Measurements from ENCODE around the gene AP4S1.
"Not testable (repeated sequence)": the region's sequence is repeated elsewhere in the genome, so short reads cannot be mapped to it uniquely, and the experiment has no call there.

Gene AP4S1

DNA sequence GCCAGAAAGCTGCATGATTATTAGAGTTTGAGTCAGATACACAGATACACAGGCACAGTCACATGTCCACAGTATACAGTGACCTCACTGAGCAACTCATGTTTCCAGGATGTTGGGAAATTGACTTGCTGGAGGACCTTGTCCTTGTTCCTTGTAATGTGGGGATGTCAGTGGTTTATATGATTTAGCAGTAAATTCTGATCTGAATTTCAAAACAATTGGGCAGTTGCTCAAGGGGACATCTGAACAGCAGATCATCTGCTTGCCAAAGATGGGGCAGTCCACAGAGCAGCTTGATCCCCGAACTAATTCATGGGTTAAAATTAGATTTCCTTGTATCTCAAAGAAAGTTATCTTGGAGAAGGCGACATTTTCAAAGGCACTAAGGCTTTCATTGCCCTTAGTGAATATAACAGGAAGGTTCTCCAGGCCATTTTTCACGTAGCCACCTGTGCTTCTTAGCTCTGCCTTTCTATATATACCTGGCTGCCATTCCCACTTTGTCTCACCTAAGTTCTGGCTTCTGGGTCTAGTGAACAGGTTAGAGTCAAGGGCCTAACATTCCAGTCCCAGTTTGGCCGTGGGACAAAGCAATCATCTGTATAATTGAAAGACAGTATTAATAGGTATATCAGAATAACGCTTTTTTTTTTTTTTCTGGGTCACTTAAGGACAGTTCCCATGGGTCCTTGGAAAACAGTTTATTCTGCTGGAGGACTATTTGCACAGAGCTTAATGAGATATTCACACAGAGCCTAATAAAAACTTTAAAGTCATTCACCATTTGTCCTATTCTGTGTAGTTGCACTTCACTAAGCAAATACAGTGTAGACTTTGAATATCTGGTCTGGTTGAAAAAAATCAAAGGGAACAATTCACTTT, 65.7 kb downstream of the AP4S1 start:
- DNase-seq: no peak

DNA sequence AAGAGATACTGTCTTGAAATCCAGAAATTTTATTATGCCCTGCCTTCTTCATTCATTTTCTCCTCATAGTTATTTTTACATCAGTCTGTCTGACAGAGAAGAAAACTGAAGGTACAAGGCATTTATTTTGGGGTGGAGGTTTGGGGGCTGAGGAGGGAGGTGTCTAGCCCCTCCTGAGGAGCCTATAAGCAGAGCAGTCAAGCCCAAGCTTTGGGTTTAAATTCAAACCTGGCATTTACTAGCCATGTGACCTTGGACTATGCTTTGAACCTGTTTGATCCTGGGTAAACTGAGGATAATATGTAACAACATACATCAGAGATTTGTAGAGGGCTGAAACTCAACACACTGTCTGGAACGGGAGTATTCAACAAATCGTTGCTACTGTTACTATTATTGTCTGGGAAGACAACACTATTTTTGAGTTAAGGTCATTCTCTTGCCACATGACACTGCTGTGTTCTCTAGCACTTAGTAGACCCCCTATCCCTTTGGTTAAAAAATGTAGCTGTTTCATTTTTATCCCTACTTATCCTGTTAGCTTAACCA, 66.8 kb downstream of the AP4S1 start:
- no peak for DNase-seq

DNA sequence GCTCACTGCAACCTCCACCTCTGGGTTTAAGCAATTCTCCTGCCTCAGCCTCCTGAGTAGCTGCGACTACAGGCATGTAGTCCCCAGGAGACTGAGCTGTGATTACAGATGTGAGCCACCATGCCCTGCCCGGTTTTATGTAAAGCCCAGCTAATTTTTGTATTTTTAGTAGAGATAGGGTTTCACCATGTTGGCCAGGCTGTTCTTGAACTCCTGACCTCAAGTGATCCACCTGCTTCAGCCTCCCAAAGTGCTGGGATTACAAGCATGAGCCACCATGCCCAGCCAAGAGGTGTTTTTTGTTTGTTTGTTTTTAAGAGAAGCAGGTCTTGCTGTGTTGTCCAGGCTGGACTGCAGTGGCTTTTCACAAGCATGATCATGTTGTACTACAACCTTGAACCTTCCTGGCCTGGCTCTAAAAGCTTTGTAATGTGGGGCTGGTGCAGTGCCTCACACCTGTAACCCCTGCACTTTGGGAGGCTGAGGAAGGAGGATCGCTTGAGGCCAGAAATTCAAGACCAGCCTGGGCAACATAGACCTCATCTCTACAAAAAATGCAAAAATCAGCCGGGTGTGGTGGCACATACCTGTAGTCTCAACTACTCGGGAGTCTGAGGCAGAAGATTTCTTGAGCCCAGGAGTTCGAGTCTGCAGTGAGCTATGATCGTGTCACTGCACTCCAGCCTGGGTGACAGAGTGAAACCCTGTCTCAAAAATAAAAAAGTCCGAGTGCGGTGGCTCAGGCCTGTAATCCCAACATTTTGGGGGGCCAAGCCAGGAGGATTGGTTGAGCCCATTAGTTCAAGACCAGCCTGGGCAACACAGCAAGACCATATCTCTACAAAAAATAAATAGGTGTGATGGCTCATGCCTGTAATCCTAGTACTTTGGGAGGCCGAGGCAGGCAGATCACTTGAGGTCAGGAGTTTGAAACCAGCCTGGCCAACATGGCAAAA, 68.7 kb downstream of the AP4S1 start:
- DNase-seq: not testable (repeated sequence)

GRCh38 chr14:31095817-31096216, 70.4 kb downstream of the AP4S1 start:
- not testable (repeated sequence) for DNase-seq

- DNase-seq: no peak
Measured at GRCh38 chr14:31096255-31096654, 70.8 kb downstream of the AP4S1 start.

- no peak for DNase-seq
Measured at GRCh38 chr14:31097081-31097480, 71.6 kb downstream of the AP4S1 start.

GRCh38 chr14:31106768-31107167, 81.3 kb downstream of the AP4S1 start:
- DNase-seq: no peak

- DNase-seq: no peak
Measured at GRCh38 chr14:31109257-31109656, 83.8 kb downstream of the AP4S1 start.

GRCh38 chr14:31110872-31111271, 85.4 kb downstream of the AP4S1 start:
- DNase-seq: no peak

DNA sequence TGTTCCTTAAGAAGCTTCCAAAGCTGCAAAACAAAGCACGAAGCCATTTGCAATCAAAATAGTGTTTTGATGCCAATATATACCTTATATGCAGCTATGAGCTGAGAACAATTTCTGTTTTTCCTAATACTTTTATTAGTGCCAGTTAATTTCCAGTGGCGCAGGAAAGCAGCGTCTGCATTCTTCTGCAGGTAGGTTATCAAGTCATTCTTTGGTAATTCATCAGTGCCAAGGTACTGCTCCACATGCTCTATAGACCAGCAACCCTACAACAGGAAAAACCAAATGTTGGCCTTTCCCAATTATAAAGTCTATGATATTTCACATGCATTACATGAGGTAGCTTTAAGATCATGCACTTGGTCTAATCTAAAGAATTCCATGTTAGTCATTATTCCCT, 88.3 kb downstream of the AP4S1 start:
- no peak for DNase-seq

DNA sequence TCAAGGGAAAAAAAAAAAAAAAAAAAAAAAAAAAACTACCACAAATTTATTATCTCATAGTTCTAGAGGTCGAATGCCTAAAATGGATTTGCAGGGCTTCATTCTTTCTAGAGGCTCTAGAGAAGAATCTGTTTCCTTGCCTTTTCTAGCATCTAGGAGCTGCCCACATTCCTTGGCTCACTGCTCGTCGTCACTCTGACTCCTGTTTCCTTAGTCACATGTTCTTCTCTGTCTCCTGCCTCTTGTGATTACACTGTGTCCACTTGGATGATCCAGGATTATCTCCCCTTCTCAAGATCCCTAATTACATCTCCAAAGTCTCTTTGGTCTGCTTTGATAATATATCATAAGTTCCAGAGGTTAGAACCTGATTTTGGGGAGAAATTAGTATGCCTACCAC, 93.4 kb downstream of the AP4S1 start:
- DNase-seq: no peak

- no peak for DNase-seq
Measured at GRCh38 chr14:31122098-31122611, 96.7 kb downstream of the AP4S1 start.

DNA sequence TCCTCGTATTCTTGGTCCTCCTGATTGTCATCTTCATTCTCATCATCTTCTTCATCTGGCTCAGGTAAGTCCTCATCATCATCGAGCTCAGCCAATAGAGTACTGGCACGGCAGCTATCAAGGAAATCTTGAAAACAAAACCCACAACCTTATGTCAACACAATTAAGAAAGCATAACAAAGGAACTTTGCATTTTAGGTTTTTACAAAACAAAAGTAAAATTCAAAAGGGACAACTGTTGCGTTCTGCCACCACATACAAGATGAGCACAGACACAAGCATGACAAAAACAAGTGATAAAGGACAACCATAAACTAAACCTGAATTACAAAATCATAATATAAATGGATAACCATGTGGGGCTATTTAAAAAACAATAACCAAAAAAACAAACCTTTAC, 97.5 kb downstream of the AP4S1 start:
- DNase-seq: no peak

GRCh38 chr14:31124197-31124596, 98.7 kb downstream of the AP4S1 start:
- DNase-seq: no peak

- no peak for DNase-seq
Measured at GRCh38 chr14:31125231-31125630, 99.8 kb downstream of the AP4S1 start.

GRCh38 chr14:31126680-31127079, 101.2 kb downstream of the AP4S1 start:
- DNase-seq: no peak

DNA sequence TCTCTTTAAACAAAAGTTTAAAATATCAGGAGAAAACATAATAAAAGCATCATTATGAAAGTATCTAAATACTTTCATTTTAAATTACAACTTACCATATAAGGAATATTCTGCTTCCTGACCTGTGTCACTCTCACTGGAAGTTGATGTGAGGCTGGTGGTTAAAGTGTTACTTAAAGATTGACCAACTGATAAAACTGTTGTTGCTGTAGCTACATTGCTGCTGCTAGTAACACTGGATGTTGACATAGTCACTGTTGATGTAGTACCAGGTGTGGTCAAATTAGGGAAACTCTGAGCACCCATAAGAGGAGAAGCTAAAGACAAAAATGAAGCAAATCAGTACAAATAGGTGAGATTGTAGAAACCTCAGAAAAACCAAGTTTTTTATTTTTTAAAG, 102.2 kb downstream of the AP4S1 start:
- no peak for DNase-seq

GRCh38 chr14:31128601-31129526, 103.4 kb downstream of the AP4S1 start:
- no peak for DNase-seq

DNA sequence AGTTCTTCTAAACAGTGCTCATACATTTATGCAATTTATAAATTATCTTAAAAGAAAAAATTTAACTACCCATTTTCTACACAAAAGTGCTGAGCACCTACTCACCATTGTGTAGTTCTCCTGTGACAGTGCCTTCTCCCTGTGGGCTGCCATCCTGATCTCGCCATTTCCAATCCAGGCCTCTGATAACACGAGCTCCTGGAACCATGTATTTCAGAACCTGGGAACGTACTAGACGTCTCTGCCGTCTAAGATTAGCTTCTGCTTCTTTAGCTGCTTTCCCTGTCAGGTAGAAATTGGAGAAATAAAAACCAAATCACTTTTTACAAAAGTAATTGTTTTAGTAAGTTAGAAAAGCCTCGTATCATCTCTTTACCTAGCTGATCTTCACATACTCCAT, 107.7 kb downstream of the AP4S1 start:
- no peak for DNase-seq

GRCh38 chr14:31137214-31137889, 111.9 kb downstream of the AP4S1 start:
- DNase-seq: no peak

DNA sequence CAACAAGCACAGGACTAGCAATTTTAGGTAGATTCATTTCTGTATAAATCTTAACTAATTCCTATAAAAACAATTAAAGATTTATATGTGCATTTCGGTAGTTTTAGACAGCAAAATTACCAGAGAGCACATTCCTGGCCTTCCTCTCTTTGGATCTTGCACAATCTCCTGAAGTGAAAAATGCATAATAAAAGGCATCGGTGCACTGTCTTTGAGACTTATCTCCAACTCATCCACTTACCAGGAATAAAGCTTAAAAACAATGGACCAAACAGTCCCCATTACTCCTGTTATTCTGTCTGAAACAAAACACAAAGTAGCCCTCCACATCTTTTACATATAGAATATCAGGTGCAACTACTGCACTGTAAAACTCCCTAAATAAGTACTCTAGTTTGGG, 112.9 kb downstream of the AP4S1 start:
- no peak for DNase-seq
